A549 (cell line): ENCODE results near the gene MAP3K9. TPM values are rescaled to one million over a fixed set of nuclear protein-coding genes. Genes with fewer than 3 reads are reported as not detected.

Experiments used
- ATAC-seq, 2 experiments: fragments of 200-7000 bp in 1 of 2; fragments of >200 bp in 1 of 2; cut with Nextera tagmentation in 1 of 2; cut with Tn5 transposase in 1 of 2; 3 replicates each; pipeline versions ENCODE4 v1.8.0 to v1.9.1; 2018 to 2020; ENCODE audit warnings: mild to moderate bottlenecking in 1 of 2, moderate library complexity in 1 of 2
- CTCF ChIA-PET: fragments of 300-600 bp; sonication (Branson Sonifier 250); formaldehyde crosslinking; extraction: SDS; loops from one replicate; lab custom pipeline; 2021; ENCODE audit warnings: antibody characterized with exemption, inconsistent platforms; lab: Yijun Ruan, JAX
- POLR2A ChIA-PET: fragments of 350-600 bp; formaldehyde crosslinking; extraction: SDS; loops from one replicate; lab custom pipeline; 2021; ENCODE audit warnings: antibody characterized with exemption, inconsistent platforms; lab: Yijun Ruan, JAX
- DNase-seq, 2 experiments: peaks; one replicate each; pipeline versions ENCODE4 v3.0.0 to v3.0.0-alpha.2; 2011 to 2016; ENCODE audit warnings: low read depth in 1 of 2, low spot score in 1 of 2
- FAIRE-seq: peaks from 2 replicates; lab custom pipeline; 2011; peaks lifted over from hg19 to GRCh38; lab: Jason Lieb, UNC
- H3K27ac ChIP-seq, 2 experiments: fragments of >200 bp; sonication (Bioruptor Twin); formaldehyde crosslinking; 3 replicates each; pipeline ENCODE4 v1.5.1; 2016 to 2017
- H3K4me1 ChIP-seq: fragments of >200 bp; sonication (Bioruptor Twin); formaldehyde crosslinking; 3 replicates; pipeline ENCODE4 v1.6.1; 2016
- H3K4me2 ChIP-seq: fragments of >200 bp; sonication (Bioruptor Twin); formaldehyde crosslinking; 3 replicates; pipeline ENCODE4 v1.6.1; 2016
- H3K4me3 ChIP-seq: fragments of >200 bp; sonication (Bioruptor Twin); formaldehyde crosslinking; 3 replicates; pipeline ENCODE4 v1.5.1; 2016
- H3K9me3 ChIP-seq: fragments of >200 bp; sonication (Bioruptor Twin); formaldehyde crosslinking; 3 replicates; pipeline ENCODE4 v1.6.1; 2016
- CHD4 ChIP-seq: fragments of 200-600 bp; sonication (generic); IDR thresholded peaks from 2 replicates; pipeline ENCODE4 v1.6.1; 2016; ENCODE audit warnings: antibody characterized with exemption, mild to moderate bottlenecking, borderline replicate concordance
- EHF ChIP-seq: fragments of 250-450 bp; sonication (Bioruptor Pico); IDR thresholded peaks from 2 replicates; pipeline ENCODE4 v1.5.0; 2020; ENCODE audit warnings: mild to moderate bottlenecking
- EP300 ChIP-seq, 2 experiments: fragments of >200 bp; sonication (Bioruptor Twin); formaldehyde crosslinking; IDR thresholded peaks; 2 replicates in 1 of 2; 3 replicates in 1 of 2; pipeline ENCODE4 v1.6.1; 2016 to 2017
- GATA3 ChIP-seq: IDR thresholded peaks from 2 replicates; pipeline ENCODE4 v1.6.1; 2012; ENCODE audit warnings: borderline replicate concordance
- JUNB ChIP-seq: fragments of >200 bp; sonication (Bioruptor Twin); formaldehyde crosslinking; IDR thresholded peaks from 2 replicates; pipeline ENCODE4 v1.6.1; 2016
- MAZ ChIP-seq: fragments of 150-350 bp; IDR thresholded peaks from 2 replicates; pipeline ENCODE4 v1.6.1; 2014; ENCODE audit warnings: antibody characterized with exemption, low read depth, low read length, borderline replicate concordance
- NR3C1 ChIP-seq: fragments of >200 bp; sonication (Bioruptor Twin); formaldehyde crosslinking; IDR thresholded peaks from 3 replicates; pipeline ENCODE4 v1.6.1; 2017
- RAD21 ChIP-seq, 2 experiments: fragments of >200 bp in 1 of 2; sonication (Bioruptor Twin) in 1 of 2; formaldehyde crosslinking in 1 of 2; IDR thresholded peaks in 1 of 2; conservative IDR thresholded peaks in 1 of 2; 2 replicates in 1 of 2; 3 replicates in 1 of 2; pipeline ENCODE4 v1.6.1; 2012 to 2018; ENCODE audit warnings: inconsistent platforms in 1 of 2
- REST ChIP-seq: fragments of 200-600 bp; sonication (generic); IDR thresholded peaks from 2 replicates; pipeline ENCODE4 v1.6.1; 2016; ENCODE audit warnings: antibody characterized with exemption, mild to moderate bottlenecking, moderate library complexity
- RFX5 ChIP-seq: fragments of 450-650 bp; IDR thresholded peaks from 2 replicates; pipeline ENCODE4 v1.7.1; 2014; ENCODE audit warnings: antibody characterized with exemption, mild to moderate bottlenecking, moderate library complexity
- ZFP36 ChIP-seq: fragments of 450-650 bp; IDR thresholded peaks from 2 replicates; pipeline ENCODE4 v1.6.1; 2014; ENCODE audit warnings: borderline replicate concordance; ENCODE audit not compliant: partially characterized antibody
- WGBS: methylation state at CpG from one replicate; pipeline ENCODE4 v1.1.6; 2017; ENCODE audit errors: missing lambda C conversion rate; 5-methylcytosine and 5-hydroxymethylcytosine counted together
- polyA plus RNA-seq, 4 experiments: library from polyadenylated mRNA; depleted of rRNA in 3 of 4; stranded (reverse); fragments of >200 nt; fragmentation: RNase III in 1 of 4; extraction: RNeasy Plus Mini Kit Qiagen cat#74134 plus additional on column Dnase treatment in 1 of 4; gene quantifications; 2 replicates in 3 of 4; 3 replicates in 1 of 4; pipeline ENCODE4 v1.2.3, GENCODE V29; 2011 to 2017
- TF ChIP-seq, protein P1 (sequence below): fragments of >200 bp; sonication (Bioruptor Twin); formaldehyde crosslinking; IDR thresholded peaks from 2 replicates; pipeline ENCODE4 v1.6.1; 2016
- TF ChIP-seq, protein P2 (sequence below): fragments of 450-650 bp; IDR thresholded peaks from 2 replicates; pipeline ENCODE4 v1.6.1; 2014; ENCODE audit warnings: antibody characterized with exemption
- TF ChIP-seq, protein P3 (sequence below): IDR thresholded peaks from 2 replicates; pipeline ENCODE4 v1.6.1; 2012; ENCODE audit warnings: low read depth, borderline replicate concordance

Gene MAP3K9
- polyA plus RNA-seq, 2 of the 4 experiments (the other 2 are of a cell fraction) = 5.3 to 8.5 TPM

DNA sequence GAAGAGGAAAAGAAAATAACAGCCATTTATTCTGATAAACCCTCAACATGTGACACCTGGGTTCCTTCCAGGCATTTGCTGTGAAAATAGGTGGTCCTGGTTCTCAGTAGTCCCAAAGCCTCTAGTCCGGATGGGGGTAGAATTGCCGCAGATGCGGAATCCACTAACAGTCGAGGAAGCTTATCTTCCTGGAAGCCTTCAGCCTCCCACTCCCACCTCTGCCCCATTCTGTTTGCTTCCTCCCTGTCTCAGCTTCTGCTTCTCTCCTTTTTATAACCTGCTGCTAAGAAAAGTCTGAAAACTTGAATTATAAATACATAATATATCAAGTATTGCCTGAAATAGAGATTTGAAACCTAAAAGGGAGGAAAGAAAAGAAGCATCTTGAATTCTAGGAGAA is 14.0 kb upstream of the MAP3K9 start:
- POLR2A ChIA-PET = interaction anchor here (0.9 kb wide), 1 partner anchor 14 kb away, joined by 3 read pairs; the partner anchor contains the start of gene MAP3K9
- H3K4me3 ChIP-seq = no peak overlapping the region

DNA sequence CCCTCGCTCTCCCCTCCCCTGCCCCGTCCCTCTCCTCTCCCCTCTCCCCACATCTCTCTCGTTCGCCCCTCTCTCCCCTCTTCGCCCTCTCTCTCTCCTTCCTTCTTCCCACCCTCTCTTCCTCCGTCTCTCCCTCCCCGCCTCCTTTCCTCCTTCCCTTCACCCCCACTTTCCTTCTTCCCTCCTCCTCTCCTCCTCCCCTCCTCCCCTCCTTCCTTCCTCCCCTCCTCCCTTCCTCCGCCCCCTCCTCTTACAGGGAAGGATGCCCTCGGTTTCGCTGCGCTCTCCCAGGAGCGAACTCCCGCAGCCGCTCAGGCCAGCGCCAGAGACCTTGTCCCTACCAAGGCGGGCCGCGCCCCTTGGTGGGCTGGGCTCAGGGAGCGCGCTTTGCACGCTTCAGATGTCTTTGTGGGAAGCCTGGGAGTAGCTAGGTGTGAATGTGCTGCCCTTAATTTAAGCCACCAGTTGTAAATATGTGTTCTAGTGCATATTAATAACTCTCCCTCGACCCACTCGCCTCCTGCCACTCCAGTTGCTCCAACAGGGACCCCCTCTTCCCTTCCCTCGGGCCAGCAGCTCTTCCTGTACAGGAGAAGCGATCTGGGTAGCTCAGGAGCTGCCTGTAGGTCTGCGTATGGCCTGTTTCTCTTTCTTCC is 13.3 kb upstream of the MAP3K9 start:
- Histone ChIP-seq H3K4me2 (peak overlapping the region; percentile 100), H3K9me3 (no peaks in the 10 kb centered on the region), H3K4me1 (peaks cover 8% of the 10 kb centered on the region; the same call in 1 of the 3 replicates)
- FAIRE-seq = no peak
- POLR2A ChIA-PET = interaction anchor here (0.9 to 1.5 kb wide), 2 partner anchors 13 kb away, joined by 3 to 7 read pairs; partner anchors contain the start of gene MAP3K9
- peak; percentile 60 to 80; a peak in 5 of 6 replicates for ATAC-seq
- DNase-seq = peak; percentile 33 to 52
- CTCF ChIA-PET = interaction anchor here (1.3 to 2.5 kb wide), 2 partner anchors 84 to 201 kb away, joined by 3 to 10 read pairs; partner anchors contain the start of gene PCNX1
- TF ChIP-seq RAD21 (conservative IDR thresholded peaks at IDR 0.05 in 1 of 2, IDR thresholded peaks at IDR 0.05 in 1 of 2) (no peak), GATA3 (no peak), REST (no peak), JUNB (no peak)
- TF ChIP-seq, all 56 proteins: peak for 0
- WGBS = 41% methylated on average over 18 of the region's 26 CpGs
- H3K27ac ChIP-seq = peak overlapping the region; percentile 89 to 97
- peak overlapping the region; percentile 94 for H3K4me3 ChIP-seq

More for the DNA sequence above, 14.0 kb upstream of the MAP3K9 start:
- DNase-seq (no peak), ATAC-seq (no peak), FAIRE-seq (no peak)
- Histone ChIP-seq H3K9me3 (no peaks in the 10 kb centered on the region), H3K27ac (no peak overlapping the region), H3K4me1 (peaks cover 8% of the 10 kb centered on the region; the same call in 1 of the 3 replicates), H3K4me2 (peak overlapping the region; percentile 100; the same call in 2 of the 3 replicates)
- CTCF ChIA-PET = interaction anchor here (1.3 to 2.5 kb wide), 2 partner anchors 84 to 202 kb away, joined by 3 to 10 read pairs; partner anchors contain the start of gene PCNX1
- TF ChIP-seq, protein P1, sequence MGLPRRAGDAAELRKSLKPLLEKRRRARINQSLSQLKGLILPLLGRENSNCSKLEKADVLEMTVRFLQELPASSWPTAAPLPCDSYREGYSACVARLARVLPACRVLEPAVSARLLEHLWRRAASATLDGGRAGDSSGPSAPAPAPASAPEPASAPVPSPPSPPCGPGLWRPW = no peak
- TF ChIP-seq EP300 (IDR thresholded peaks at IDR 0.05) (no peak), MAZ (no peak), ZFP36 (no peak), NR3C1 (no peak), CHD4 (no peak), RFX5 (no peak), EHF (CRISPR knock-in tag) (no peak)
- TF ChIP-seq, protein P2, sequence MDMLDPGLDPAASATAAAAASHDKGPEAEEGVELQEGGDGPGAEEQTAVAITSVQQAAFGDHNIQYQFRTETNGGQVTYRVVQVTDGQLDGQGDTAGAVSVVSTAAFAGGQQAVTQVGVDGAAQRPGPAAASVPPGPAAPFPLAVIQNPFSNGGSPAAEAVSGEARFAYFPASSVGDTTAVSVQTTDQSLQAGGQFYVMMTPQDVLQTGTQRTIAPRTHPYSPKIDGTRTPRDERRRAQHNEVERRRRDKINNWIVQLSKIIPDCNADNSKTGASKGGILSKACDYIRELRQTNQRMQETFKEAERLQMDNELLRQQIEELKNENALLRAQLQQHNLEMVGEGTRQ = no peak
- TF ChIP-seq, protein P3, sequence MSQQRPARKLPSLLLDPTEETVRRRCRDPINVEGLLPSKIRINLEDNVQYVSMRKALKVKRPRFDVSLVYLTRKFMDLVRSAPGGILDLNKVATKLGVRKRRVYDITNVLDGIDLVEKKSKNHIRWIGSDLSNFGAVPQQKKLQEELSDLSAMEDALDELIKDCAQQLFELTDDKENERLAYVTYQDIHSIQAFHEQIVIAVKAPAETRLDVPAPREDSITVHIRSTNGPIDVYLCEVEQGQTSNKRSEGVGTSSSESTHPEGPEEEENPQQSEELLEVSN = no peak
- WGBS = 67% methylated on average over 4 of the region's 4 CpGs
